ENCODE measurements around the gene KHDC4. TPM values are rescaled to one million over a fixed set of nuclear protein-coding genes. Genes with fewer than 3 reads are reported as not detected.

The KHDC4 gene
- total and polyA plus RNA-seq, 2 of the 13 experiments (the other 11 are each of a cell fraction or from before 2014, with no cell fraction given), result 33.5 to 92.0 TPM

GRCh38 chr1:155983191-155984024, 49.2 kb upstream of the KHDC4 start (continued):
- no peak for TF ChIP-seq ZNF318 (CRISPR knock-in tag; IDR thresholded peaks at IDR 0.05)
- no peak for TF ChIP-seq ZNF780A (CRISPR knock-in tag; IDR thresholded peaks at IDR 0.05)
- no peak for TF ChIP-seq SOX13 (IDR thresholded peaks at IDR 0.05)
- 0 out of 4 replicates have a peak, but pooled peaks of 1 of the 2 experiments have one; percentile 3 for TF ChIP-seq SOX13 (CRISPR knock-in tag; conservative IDR thresholded peaks at IDR 0.05 in 1 of 2, IDR thresholded peaks at IDR 0.05 in 1 of 2)
- no peak for TF ChIP-seq KDM5B (CRISPR knock-in tag; IDR thresholded peaks at IDR 0.05; ENCODE audit: borderline replicate concordance)
- no peak for TF ChIP-seq FOXJ3 (CRISPR knock-in tag; IDR thresholded peaks at IDR 0.05; ENCODE audit: borderline replicate concordance)
- TF ChIP-seq FOXA3 (CRISPR knock-in tag; IDR thresholded peaks at IDR 0.05), result no peak
- TF ChIP-seq DZIP1 (CRISPR knock-in tag; IDR thresholded peaks at IDR 0.05), result no peak
- 0 out of 2 replicates have a peak, but pooled peaks have one; percentile 21 for TF ChIP-seq SMC3 (IDR thresholded peaks at IDR 0.05; ENCODE audit: low read length)
- peak; percentile 54; the same call in 1 of the 2 replicates for TF ChIP-seq GATAD2A (CRISPR knock-in tag; IDR thresholded peaks at IDR 0.05)
- no peak for TF ChIP-seq POLR2A (IDR thresholded peaks at IDR 0.05; ENCODE audit: insufficient read depth in 1 of 2, low read depth in 2 of 2, low read length in 2 of 2)
- TF ChIP-seq RFX1 (IDR thresholded peaks at IDR 0.05), result no peak
- TF ChIP-seq TFAP4 (IDR thresholded peaks at IDR 0.05; ENCODE audit: borderline replicate concordance, low read depth), result no peak
- no peak for TF ChIP-seq ZNF510 (CRISPR knock-in tag; IDR thresholded peaks at IDR 0.05; ENCODE audit: low read depth)
- TF ChIP-seq SOX6 (IDR thresholded peaks at IDR 0.05), result no peak
- peak; percentile 63 for TF ChIP-seq SOX6 (CRISPR knock-in tag; IDR thresholded peaks at IDR 0.05)
- 0 out of 2 replicates have a peak, but pooled peaks have one; percentile 22 for TF ChIP-seq STAG1 (CRISPR knock-in tag; IDR thresholded peaks at IDR 0.05)
- TF ChIP-seq CEBPG (CRISPR knock-in tag; IDR thresholded peaks at IDR 0.05), result peak; percentile 66
- no peak for TF ChIP-seq ZNF207 (IDR thresholded peaks at IDR 0.05; ENCODE audit: borderline replicate concordance)
- no peak for TF ChIP-seq NFRKB (IDR thresholded peaks at IDR 0.05)
